Stimulated activated CD4-positive, alpha-beta T cell treated with anti-CD3 and anti-CD28 coated beads, Interleukin-4, amount 100 ng/mL, for 48 hours (primary cell): ENCODE results near the gene KCNH2.
"Not testable (repeated sequence)": the region's sequence is repeated elsewhere in the genome, so short reads cannot be mapped to it uniquely, and the experiment has no call there.

Experiments
- DNase-seq, 2 donors: peaks; one replicate each; pipeline ENCODE4 v3.0.0-alpha.2; 2020; ENCODE audit warnings: low read depth in 2 of 2

Gene KCNH2

DNA sequence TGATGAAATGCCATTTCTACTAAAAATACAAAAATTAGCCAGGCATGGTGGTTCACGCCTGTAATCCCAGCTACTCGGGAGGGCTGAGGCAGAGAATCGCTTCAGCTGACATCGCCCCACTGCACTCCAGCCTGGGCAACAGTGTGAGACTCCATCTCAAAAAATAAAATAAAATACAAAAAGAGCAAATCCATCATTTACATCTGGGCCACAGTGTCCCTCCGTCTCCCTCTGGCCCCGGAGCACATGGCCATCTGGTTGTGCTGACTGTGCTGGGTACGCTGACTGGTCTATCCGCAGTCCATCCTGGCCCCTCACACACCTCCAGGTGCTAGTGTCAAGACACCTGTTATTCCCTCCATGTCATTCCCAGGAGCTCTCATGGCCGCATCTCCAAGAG lies 42.1 kb downstream of the KCNH2 start:
- DNase-seq = no peak

GRCh38 chr7:150935149-150935548 lies 43.0 kb downstream of the KCNH2 start:
- DNase-seq = no peak

DNA sequence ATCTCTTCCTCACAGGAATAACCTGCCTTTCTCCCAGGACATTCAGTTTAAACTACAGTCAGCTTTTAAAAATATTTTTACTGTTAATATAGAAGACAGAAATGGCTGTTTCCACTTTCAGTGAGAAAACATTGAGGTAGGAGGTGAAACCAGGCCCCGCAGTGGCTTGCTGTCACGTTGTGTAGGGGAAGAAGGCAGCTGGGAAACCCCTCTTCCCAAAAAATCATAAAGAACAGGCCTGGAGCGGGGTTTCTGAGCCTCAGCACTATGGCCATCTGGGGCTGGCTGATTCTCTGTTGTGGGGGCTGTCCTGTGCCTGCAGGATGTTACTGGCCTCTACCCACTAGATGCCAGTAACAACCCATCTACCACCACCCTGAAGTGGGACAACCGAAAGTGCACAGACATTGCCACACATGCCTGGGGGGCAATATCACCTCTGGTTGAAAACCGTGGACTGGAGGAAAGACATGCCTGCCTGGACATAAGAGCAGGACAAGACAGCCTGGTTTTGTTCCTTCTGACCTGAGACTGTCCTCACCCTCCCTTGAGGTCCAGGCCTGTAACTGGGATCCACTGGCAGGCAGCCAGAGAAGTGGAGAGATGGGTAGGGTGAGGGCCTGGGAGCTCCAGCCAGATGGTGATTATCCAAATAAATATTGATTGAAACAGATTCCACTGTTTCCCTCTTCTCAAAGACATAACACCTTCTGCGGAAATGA lies 43.9 kb downstream of the KCNH2 start:
- no peak for DNase-seq

DNA sequence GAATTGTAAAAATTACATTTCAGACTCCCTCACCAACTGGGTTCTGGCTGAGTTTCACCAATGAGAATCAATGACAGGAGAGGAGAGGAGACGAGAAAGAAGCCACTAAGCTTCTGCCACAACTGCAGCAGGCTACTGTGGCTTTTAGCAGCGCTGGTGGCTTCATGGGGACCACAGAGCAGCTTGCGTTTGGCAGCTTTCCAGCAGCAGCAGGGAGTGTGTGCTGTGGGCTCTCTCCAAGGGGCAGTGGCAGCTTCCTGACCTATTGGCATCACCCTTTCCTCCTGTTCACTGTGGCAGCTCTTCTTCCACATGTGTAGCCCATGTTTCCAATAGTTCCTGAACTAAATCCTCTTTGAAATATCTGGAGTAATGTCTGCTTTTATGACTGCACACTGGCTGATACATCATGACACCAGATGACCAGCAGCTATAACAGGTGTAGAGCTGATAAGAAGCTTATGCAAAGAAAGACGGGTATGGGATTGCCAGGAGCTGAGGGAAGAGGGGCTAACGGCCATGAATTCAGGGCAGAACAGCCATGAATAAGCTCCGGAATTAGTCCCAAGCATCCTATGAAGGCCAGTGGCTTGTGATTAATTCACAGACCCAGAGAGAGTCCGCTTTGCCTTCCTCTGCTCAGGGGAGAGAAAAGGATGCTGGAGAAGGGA lies 46.8 kb downstream of the KCNH2 start:
- no peak for DNase-seq

DNA sequence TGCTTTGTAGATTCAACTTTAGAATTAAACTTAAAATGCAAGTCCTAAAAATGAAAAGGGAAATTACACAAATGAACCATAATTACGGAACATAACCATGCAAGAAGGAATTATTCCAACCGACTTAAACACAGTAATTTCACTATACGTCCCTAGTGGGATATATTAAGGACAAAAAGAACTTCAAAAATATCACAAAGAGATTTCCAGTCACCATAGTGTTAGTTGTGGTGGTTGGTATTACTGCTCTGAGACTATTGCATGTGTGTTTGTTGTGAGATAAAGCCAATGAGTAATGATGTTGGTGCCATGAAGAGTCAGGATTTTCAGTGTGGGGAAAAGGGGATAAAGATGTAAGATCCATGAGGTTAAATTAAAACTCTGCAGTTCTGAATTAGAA lies 49.6 kb downstream of the KCNH2 start:
- DNase-seq = no peak

DNA sequence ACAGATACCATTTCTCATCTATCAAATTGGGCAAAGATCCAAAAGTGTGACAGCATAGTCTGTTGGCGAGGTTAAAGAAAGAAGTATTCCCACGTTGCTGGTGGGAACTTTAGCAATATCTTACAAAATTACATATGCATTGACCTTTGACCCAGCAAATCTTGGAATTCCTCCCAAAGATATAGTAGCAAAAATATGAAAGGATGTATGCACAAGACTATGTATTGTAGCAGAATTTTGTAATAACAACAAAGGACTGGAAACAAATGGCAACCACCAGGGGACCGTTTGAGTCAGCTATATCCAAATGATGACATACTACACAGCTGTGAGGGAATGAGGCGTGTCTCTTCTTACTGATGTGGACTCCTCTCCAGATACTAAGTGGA lies 50.2 kb downstream of the KCNH2 start:
- no peak for DNase-seq

- DNase-seq = no peak
Measured at GRCh38 chr7:150927157-150927955, 50.8 kb downstream of the KCNH2 start.

DNA sequence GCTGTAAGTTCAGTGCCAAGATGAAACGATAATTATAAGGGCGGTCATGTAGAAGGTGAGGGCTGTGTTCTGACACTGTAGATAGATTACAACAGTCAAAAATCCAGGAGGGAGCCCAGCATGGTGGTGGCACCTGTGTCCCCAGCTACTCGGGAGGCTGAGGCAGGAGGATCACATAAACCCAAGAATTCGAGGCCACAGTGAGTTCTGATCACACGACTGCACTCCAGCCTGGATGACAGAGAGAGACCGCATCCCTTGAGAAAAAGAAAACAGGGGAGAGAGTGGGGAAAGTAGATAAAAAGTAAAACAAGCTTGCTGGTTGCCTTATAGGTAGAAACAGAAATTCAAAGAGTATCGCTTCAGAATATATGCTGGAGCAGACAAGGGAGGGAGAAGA lies 52.1 kb downstream of the KCNH2 start:
- no peak for DNase-seq

- no peak for DNase-seq
Measured at GRCh38 chr7:150924369-150924781, 53.7 kb downstream of the KCNH2 start.

DNA sequence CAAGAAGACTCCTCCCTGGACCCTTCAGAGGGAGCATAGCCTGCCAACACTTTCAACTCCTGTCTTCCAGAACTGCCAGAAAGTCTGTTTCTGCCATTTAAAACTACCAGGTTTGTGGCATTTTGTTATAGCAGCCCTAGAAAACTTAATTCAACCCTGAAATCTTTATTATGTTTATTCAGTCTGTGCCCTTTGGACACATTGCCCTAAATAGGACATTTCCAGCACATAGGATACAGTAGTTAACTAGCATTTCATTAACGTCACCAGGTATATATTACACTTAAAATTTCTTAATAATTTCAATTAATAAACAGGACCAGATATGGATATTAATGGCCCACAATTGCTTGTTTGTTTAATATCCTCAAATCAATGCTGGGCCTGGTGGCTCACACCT lies 54.3 kb downstream of the KCNH2 start:
- DNase-seq = no peak

- no peak for DNase-seq
Measured at GRCh38 chr7:150923196-150923595, 54.9 kb downstream of the KCNH2 start.

GRCh38 chr7:150919160-150919559 lies 59.0 kb downstream of the KCNH2 start:
- no peak for DNase-seq

GRCh38 chr7:150918378-150918777 lies 59.7 kb downstream of the KCNH2 start:
- DNase-seq = no peak

- no peak for DNase-seq
Measured at GRCh38 chr7:150917969-150918368, 60.2 kb downstream of the KCNH2 start.

DNA sequence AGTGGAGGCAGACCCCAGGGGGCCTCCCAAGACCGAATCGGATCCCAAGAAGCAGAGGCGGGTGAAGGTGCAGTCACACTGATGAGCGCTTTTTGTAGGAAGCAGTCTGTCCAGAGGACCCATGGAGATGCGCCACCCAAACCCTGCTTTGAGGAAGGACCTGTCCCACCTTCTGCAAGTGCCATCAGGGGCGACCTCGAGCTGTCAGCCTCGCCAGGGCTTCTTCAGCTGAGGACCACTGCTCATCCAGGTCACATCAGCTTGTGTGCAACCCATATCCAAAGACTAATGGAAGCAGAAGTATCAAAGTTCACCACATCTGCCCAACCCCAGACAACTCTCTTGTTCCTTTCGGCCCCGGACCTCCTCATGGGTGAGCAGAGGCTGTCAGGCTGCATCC lies 61.5 kb downstream of the KCNH2 start:
- no peak for DNase-seq

DNA sequence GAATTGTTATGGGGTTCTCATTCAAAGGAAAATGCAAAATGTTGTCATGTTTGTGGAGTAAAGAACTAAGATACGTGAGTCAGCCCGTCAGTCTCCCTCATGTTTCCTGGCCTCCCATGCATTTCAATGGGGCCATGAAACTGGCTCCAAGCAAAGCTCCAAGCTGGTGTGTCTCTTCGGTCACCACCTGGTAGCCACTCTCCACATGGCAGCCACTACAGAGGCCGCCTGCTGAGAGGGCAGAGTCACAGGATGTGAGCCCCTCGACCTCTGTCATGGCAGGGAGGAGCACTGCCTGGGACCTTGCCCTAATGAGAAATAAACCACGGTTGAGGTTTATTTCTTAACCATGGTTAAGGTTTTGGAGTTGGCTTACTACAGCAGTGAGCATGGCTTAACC lies 63.2 kb downstream of the KCNH2 start:
- no peak for DNase-seq

- DNase-seq = no peak
Measured at GRCh38 chr7:150914196-150914595, 63.9 kb downstream of the KCNH2 start.

- DNase-seq = no peak
Measured at GRCh38 chr7:150912427-150912826, 65.7 kb downstream of the KCNH2 start.

GRCh38 chr7:150911590-150912267 lies 66.4 kb downstream of the KCNH2 start:
- DNase-seq = no peak

DNA sequence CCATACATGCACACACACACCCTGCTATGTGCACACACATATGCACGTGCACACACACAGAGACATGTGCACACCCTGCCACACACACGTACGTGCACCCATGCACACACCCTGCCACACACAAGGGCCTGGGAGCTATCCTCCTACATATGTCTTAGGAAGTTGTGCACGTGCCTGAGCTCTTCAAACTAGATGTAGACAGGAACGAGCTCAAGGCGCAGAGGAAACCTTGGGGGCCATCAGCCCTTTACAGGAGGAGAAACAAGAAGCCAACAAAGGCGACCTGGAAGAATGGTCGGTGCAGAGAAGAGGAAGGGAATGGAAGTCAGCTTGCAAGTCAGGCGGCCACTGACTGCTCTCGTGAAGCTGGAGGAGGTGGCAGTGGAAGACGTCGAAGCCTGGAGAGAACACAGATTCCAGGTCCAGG lies 67.1 kb downstream of the KCNH2 start:
- no peak for DNase-seq

GRCh38 chr7:150910305-150910995 lies 67.7 kb downstream of the KCNH2 start:
- not testable (repeated sequence) for DNase-seq
